Activated naive CD8-positive, alpha-beta T cell treated with anti-CD3 and anti-CD28 coated beads, Interleukin-2, amount 50 U/mL, for 24 hours (primary cell): ENCODE results near the gene LITAFD.
"Not testable (repeated sequence)": the region's sequence is repeated elsewhere in the genome, so short reads cannot be mapped to it uniquely, and the experiment has no call there.

Experiments
- ATAC-seq: fragments of 150-1000 bp; cut with Tn5 transposase; one replicate; pipeline ENCODE4 v1.10.0; 2021
- DNase-seq: peaks from one replicate; pipeline ENCODE4 v3.0.0; 2021
- H3K27ac Mint-ChIP-seq: one replicate; pipeline ENCODE4 v1.8.0; 2021; ENCODE audit warnings: mild to moderate bottlenecking, mixed read lengths
- H3K27me3 Mint-ChIP-seq: one replicate; pipeline ENCODE4 v1.8.0; 2021; ENCODE audit warnings: mixed read lengths
- H3K36me3 Mint-ChIP-seq: one replicate; pipeline ENCODE4 v1.8.0; 2021; ENCODE audit warnings: low read depth, mixed read lengths
- H3K4me1 Mint-ChIP-seq: one replicate; pipeline ENCODE4 v1.8.0; 2021; ENCODE audit warnings: mixed read lengths
- H3K4me3 Mint-ChIP-seq: one replicate; pipeline ENCODE4 v1.8.0; 2021; ENCODE audit warnings: mild to moderate bottlenecking, moderate library complexity, mixed read lengths
- H3K9me3 Mint-ChIP-seq: one replicate; pipeline ENCODE4 v1.8.0; 2021; ENCODE audit warnings: mixed read lengths

Gene LITAFD

DNA sequence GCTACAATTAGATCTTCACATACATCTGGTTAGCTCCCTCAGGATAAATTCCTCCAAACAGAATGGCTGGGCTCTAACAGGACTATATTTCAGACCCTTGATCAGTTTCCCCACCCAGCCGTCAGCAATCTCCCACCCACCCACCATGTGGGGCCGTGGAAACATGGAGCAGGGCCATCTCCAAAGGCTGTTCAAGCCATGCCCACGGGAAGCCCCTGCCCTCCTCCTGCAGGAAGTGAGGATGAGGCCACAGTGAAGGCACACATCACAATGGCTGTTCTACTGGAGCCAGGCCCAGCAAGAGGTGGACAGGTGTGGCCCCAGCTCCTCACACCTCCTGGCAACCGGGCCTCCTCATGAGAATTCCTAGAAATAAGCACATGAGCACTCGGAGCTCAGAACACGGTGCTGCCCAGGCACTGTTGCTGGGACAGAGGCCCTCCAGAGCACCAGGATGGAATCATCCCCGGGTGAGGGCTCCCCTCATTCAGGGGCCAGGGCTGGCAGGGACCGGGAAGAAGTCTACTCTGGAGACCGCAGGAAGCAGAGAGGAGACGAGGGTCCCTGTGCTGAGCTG, at the start of gene LITAFD:
Gene LITAFD (plus strand): TSS at position 311 of the 577 bp plus-strand sequence. CDS start 2,005 bp downstream, outside the sequence.
- no peak for DNase-seq
- Mint-ChIP-seq H3K27me3 (peaks cover 5% of the 10 kb centered on the region), H3K27ac (no peak within 1 kb of the TSS), H3K36me3 (no peaks in the 10 kb centered on the region), H3K4me1 (peaks cover 10% of the 10 kb centered on the region), H3K9me3 (no peaks in the 10 kb centered on the region), H3K4me3 (no peak within 1 kb of the TSS)
- ATAC-seq, result no peak

DNA sequence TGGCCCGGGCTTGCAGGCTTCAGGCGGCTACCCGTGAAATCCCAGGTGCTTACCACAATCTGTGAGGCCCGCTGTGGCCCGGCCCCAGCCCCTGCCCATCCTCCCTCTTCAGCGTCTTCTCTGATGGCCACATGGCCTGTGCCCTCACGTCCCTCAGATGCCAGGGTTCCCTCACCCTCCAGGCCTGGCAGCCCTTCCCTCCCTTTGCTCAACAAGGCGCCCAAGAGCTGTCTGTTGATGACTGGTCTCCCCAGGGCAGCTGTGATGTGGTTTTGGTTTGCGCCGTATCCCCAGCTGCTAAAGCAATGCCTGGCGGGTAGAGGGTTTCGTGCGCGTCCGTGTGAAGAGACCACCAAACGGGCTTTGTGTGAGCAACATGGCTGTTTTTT, 49.4 kb upstream of the LITAFD start:
- Mint-ChIP-seq H3K4me3 (no peak overlapping the region), H3K9me3 (no peaks in the 10 kb centered on the region), H3K27me3 (no peaks in the 10 kb centered on the region), H3K27ac (peak overlapping the region; percentile 50), H3K4me1 (peaks cover 5% of the 10 kb centered on the region), H3K36me3 (peaks cover 42% of the 10 kb centered on the region)
- peak; percentile 36 for ATAC-seq
- no peak for DNase-seq

- not testable (repeated sequence) for ATAC-seq, H3K36me3 Mint-ChIP-seq
These were observed 45.4 kb upstream of the LITAFD start for GRCh38 chr16:8836797-8837196.

DNA sequence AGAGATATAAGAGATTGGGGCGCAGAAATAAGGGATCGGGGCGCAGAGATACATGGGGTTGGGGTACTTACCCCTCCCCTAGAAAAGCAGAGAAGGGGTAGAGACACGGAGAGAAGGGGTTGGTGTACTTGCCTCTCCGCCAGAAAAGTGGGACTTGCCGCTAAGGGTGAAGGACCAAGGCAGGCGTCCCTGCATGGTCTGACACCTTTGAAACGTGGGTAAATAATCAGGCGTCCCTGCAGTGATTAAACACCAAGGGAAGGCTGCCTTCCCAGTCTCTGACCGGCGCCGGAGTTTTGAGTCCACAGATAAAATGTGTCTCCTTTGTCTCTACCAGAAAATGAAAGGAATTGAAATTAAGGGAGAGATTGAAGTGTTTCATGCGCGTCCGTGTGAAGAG, 44.6 kb upstream of the LITAFD start:
- H3K9me3 Mint-ChIP-seq, H3K4me1 Mint-ChIP-seq, DNase-seq, H3K27ac Mint-ChIP-seq, ATAC-seq, H3K27me3 Mint-ChIP-seq, H3K4me3 Mint-ChIP-seq: not testable (repeated sequence)
- peaks cover 12% of the 10 kb centered on the region for H3K36me3 Mint-ChIP-seq

More at GRCh38 chr16:8836797-8837196, 45.4 kb upstream of the LITAFD start:
- not testable (repeated sequence) for H3K27me3 Mint-ChIP-seq, DNase-seq, H3K9me3 Mint-ChIP-seq, H3K27ac Mint-ChIP-seq, H3K4me3 Mint-ChIP-seq, H3K4me1 Mint-ChIP-seq

DNA sequence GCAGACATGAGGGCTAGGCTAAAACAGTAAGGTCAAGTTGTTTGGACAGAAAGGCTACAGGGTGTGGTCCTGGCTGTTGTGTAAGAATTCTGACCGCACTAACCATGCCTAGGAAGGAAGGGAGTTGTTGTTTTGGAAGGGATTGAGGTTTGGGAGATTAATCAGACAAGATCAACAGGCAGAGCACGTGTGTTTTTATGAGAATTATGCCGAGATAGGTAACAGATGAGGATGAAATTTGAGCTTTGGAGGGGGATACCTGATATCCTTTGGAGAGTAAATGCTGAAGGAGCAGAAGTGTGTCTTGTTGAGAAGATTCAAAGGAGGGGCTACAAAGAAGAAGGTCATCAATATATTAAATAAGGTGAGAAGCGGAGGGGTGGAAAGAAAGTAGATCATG, 40.1 kb upstream of the LITAFD start:
- H3K4me1 Mint-ChIP-seq, H3K36me3 Mint-ChIP-seq, ATAC-seq, H3K9me3 Mint-ChIP-seq, H3K4me3 Mint-ChIP-seq, DNase-seq, H3K27me3 Mint-ChIP-seq: not testable (repeated sequence)
- H3K27ac Mint-ChIP-seq, result peak overlapping the region; percentile 25

DNA sequence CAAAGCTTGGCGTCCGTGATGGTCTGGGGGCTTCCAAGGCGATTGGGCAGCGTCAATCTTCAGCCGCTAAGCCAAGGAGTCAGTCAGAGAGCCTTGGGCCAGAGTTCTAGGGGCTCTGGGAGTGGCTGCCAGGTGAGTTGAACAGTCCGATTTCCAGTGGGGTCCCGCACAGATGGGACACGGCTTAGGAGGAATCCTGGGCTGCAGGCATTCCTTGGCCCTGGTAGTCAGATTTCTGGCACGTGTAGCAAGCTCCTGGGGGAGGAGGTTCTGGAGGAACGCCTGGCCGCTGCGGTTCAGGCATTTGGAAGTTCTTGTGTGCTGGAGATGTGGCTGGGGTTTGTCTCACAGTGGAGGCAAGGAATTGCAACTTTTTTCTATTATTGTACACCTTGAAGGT, 38.9 kb upstream of the LITAFD start:
- ATAC-seq, H3K9me3 Mint-ChIP-seq, H3K27me3 Mint-ChIP-seq, H3K27ac Mint-ChIP-seq, H3K4me1 Mint-ChIP-seq, H3K4me3 Mint-ChIP-seq, DNase-seq: not testable (repeated sequence)
- peaks cover 12% of the 10 kb centered on the region for H3K36me3 Mint-ChIP-seq

GRCh38 chr16:8845699-8846298, 36.4 kb upstream of the LITAFD start:
- DNase-seq (no peak), ATAC-seq (no peak)
- H3K4me1 Mint-ChIP-seq, result peaks cover 11% of the 10 kb centered on the region
- H3K27me3 Mint-ChIP-seq, result no peaks in the 10 kb centered on the region
- no peak overlapping the region for H3K4me3 Mint-ChIP-seq
- peaks cover 23% of the 10 kb centered on the region for H3K36me3 Mint-ChIP-seq
- no peaks in the 10 kb centered on the region for H3K9me3 Mint-ChIP-seq
- no peak overlapping the region for H3K27ac Mint-ChIP-seq

- no peak overlapping the region for H3K27ac Mint-ChIP-seq
- peaks cover 26% of the 10 kb centered on the region for H3K36me3 Mint-ChIP-seq
- no peaks in the 10 kb centered on the region for H3K9me3 Mint-ChIP-seq
- ATAC-seq (no peak), DNase-seq (no peak)
- peaks cover 11% of the 10 kb centered on the region for H3K4me1 Mint-ChIP-seq
- no peak overlapping the region for H3K4me3 Mint-ChIP-seq
- H3K27me3 Mint-ChIP-seq, result no peaks in the 10 kb centered on the region
These were observed 35.7 kb upstream of the LITAFD start for GRCh38 chr16:8846401-8846932.

GRCh38 chr16:8847145-8847544, 35.0 kb upstream of the LITAFD start:
- Mint-ChIP-seq H3K4me3 (no peak overlapping the region), H3K9me3 (no peaks in the 10 kb centered on the region), H3K36me3 (peaks cover 28% of the 10 kb centered on the region), H3K4me1 (peaks cover 11% of the 10 kb centered on the region), H3K27ac (no peak overlapping the region), H3K27me3 (no peaks in the 10 kb centered on the region)
- ATAC-seq (no peak), DNase-seq (no peak)

- Mint-ChIP-seq H3K9me3 (no peaks in the 10 kb centered on the region), H3K4me3 (no peak overlapping the region), H3K4me1 (peaks cover 12% of the 10 kb centered on the region), H3K27ac (no peak overlapping the region), H3K36me3 (peaks cover 24% of the 10 kb centered on the region), H3K27me3 (no peaks in the 10 kb centered on the region)
- ATAC-seq (peak; percentile 20), DNase-seq (no peak)
These were observed 34.5 kb upstream of the LITAFD start for GRCh38 chr16:8847623-8848022.

DNA sequence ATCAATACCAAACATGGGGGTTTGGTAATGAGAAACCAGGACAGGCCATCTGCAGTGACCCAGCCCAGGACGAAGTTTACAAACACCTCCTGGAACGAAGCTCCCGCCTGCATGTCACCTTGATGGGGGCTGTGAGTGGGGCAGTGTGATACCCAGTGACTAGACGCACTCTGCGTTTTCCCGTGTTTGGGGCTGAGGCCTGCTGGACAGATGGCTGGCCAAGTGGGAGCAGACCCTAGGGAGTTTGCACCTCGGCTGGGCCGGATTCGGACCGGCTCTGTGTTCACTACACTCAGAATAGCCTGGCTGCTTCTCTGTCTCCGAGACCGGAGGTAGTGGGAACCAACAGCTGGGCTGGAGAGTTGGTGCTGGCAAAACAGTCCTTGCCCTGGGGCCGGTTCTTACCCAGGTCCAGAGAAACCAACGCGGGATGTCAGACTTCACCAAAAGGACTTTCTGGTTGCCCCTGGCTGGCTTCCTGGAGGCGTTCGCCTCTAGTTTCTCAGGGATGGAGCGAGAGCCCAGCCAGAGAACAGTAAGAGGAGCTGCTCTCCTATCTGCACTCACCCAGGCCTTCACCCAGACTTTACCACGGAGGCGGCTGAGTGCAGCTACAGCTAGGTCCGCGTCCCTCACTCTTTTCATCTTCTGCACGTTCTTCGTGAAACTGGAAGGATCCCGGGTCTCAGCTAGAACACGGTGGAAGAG, 33.8 kb upstream of the LITAFD start:
- Mint-ChIP-seq H3K27me3 (no peaks in the 10 kb centered on the region), H3K4me3 (no peak overlapping the region), H3K36me3 (peaks cover 29% of the 10 kb centered on the region), H3K4me1 (peaks cover 17% of the 10 kb centered on the region), H3K9me3 (no peaks in the 10 kb centered on the region), H3K27ac (no peak overlapping the region)
- ATAC-seq (no peak), DNase-seq (no peak)

- DNase-seq (no peak), ATAC-seq (no peak)
- Mint-ChIP-seq H3K4me1 (peaks cover 17% of the 10 kb centered on the region), H3K4me3 (no peak overlapping the region), H3K27me3 (no peaks in the 10 kb centered on the region), H3K9me3 (no peaks in the 10 kb centered on the region), H3K36me3 (peaks cover 29% of the 10 kb centered on the region), H3K27ac (no peak overlapping the region)
These were observed 33.2 kb upstream of the LITAFD start for GRCh38 chr16:8848939-8849391.

DNA sequence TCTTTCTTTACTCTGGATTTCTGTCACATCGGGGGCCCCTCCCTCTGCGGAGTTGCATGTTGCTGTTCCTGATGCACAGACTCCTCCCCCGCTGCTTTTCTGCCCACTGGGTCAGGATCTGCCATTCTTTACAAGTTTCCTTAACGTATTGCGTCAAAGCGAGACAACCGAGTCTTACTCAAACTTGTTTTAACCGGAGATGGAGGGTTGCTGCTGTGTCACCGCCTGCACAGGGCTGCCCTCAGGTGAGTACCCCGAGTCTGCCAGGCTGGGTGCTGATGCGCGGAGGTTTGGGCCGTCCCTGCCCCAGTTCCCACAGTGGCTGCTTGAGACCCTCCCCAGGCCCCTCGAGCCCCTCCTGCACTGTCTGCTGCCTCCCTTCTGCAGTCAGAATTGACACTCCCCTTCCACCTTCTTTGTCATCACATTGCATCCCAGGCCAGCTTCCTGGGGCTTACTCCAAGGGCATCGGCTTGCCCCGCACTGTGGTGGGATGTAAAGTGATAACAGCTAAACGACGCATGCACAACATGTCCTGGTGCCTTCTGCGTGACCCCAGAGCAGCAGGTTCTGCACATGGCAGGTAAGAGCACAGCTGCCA, 32.6 kb upstream of the LITAFD start:
- Mint-ChIP-seq H3K36me3 (peaks cover 29% of the 10 kb centered on the region), H3K4me3 (no peak overlapping the region), H3K27me3 (no peaks in the 10 kb centered on the region), H3K4me1 (peaks cover 17% of the 10 kb centered on the region), H3K27ac (no peak overlapping the region), H3K9me3 (no peaks in the 10 kb centered on the region)
- DNase-seq, result no peak
- ATAC-seq, result no peak

DNA sequence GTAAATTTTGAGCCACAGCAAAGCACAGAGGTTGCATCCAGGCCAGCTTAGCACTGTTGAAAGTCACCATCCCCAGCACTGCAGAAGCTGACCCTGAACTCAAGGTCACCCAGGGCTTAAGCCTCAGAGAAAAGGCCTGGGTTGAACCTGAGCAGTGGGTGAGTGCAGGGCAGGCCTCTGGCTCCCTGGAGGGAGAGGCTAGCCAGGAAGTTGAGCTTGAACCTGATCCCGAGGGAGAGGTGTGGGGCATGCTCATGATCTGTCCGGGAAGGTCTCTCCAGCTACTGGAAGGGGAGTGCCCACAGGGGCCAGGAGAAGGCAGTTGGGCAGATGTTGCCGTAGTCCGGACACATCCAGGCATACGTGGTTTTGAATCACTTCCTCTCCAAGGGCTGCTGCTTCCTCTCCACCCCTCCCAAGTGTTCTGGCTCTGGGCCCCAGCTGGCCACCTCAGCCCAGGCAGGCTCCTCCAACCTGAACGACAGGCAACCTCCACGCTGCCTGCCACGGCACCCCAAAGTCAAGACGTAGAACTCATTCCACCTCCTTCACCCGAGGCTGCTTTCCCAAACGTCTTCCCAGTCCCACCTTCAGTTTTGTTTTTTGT, 31.8 kb upstream of the LITAFD start:
- H3K4me3 Mint-ChIP-seq, result no peak overlapping the region
- peak overlapping the region; percentile 67 for H3K27ac Mint-ChIP-seq
- H3K27me3 Mint-ChIP-seq, result no peaks in the 10 kb centered on the region
- no peaks in the 10 kb centered on the region for H3K9me3 Mint-ChIP-seq
- H3K36me3 Mint-ChIP-seq, result peaks cover 32% of the 10 kb centered on the region
- ATAC-seq (peak; percentile 13), DNase-seq (no peak)
- H3K4me1 Mint-ChIP-seq, result peaks cover 18% of the 10 kb centered on the region
